HG03558 (cell line): ENCODE results near the gene MDFIC2.
"Not testable (repeated sequence)": the region's sequence is repeated elsewhere in the genome, so short reads cannot be mapped to it uniquely, and the experiment has no call there.

Experiments used
- ATAC-seq: cut with Tn5 transposase; IDR thresholded peaks from one replicate; pipeline ENCODE4 v1.9.1; 2021; ENCODE audit warnings: moderate number of reproducible peaks; ENCODE audit not compliant: unreplicated experiment; ENCODE audit errors: extremely low read depth

Gene MDFIC2

GRCh38 chr3:70312336-70312735, at the start of gene MDFIC2:
Gene MDFIC2 (minus strand): TSS chr3:70312638. CDS start chr3:70311973, 665 bp downstream.
- ATAC-seq: no peak

- ATAC-seq: peak; percentile 93
Observed at GRCh38 chr3:70360979-70361760, 48.7 kb upstream of the MDFIC2 start.

GRCh38 chr3:70359711-70360110, 47.3 kb upstream of the MDFIC2 start:
- ATAC-seq: no peak

GRCh38 chr3:70358978-70359580, 46.6 kb upstream of the MDFIC2 start:
- no peak for ATAC-seq

GRCh38 chr3:70352215-70352614, 39.8 kb upstream of the MDFIC2 start:
- no peak for ATAC-seq

GRCh38 chr3:70342149-70342548, 29.7 kb upstream of the MDFIC2 start:
- ATAC-seq: no peak

GRCh38 chr3:70336885-70337284, 24.4 kb upstream of the MDFIC2 start:
- not testable (repeated sequence) for ATAC-seq

- ATAC-seq: no peak
Observed at GRCh38 chr3:70333080-70333479, 20.6 kb upstream of the MDFIC2 start.

GRCh38 chr3:70315021-70315420, 2.6 kb upstream of the MDFIC2 start:
- no peak for ATAC-seq

GRCh38 chr3:70310809-70311208, 1.6 kb downstream of the MDFIC2 start:
- ATAC-seq: no peak

- no peak for ATAC-seq
Observed at GRCh38 chr3:70309591-70309990, 2.8 kb downstream of the MDFIC2 start.

GRCh38 chr3:70308760-70309159, 3.7 kb downstream of the MDFIC2 start:
- no peak for ATAC-seq

- no peak for ATAC-seq
Observed at GRCh38 chr3:70306736-70307135, 5.7 kb downstream of the MDFIC2 start.

GRCh38 chr3:70298385-70298784, 14.1 kb downstream of the MDFIC2 start:
- no peak for ATAC-seq

GRCh38 chr3:70291097-70291482, 21.3 kb downstream of the MDFIC2 start:
- no peak for ATAC-seq

- not testable (repeated sequence) for ATAC-seq
Observed at GRCh38 chr3:70290431-70291096, 21.9 kb downstream of the MDFIC2 start.

- ATAC-seq: no peak
Observed at GRCh38 chr3:70281663-70282062, 30.8 kb downstream of the MDFIC2 start.

- no peak for ATAC-seq
Observed at GRCh38 chr3:70277304-70277703, 35.1 kb downstream of the MDFIC2 start.

GRCh38 chr3:70276901-70277300, 35.5 kb downstream of the MDFIC2 start:
- no peak for ATAC-seq

- no peak for ATAC-seq
Observed at GRCh38 chr3:70273492-70273891, 38.9 kb downstream of the MDFIC2 start.

- no peak for ATAC-seq
Observed at GRCh38 chr3:70272798-70273197, 39.6 kb downstream of the MDFIC2 start.
